GM23248 (cell line): ENCODE data around the gene FAM210B. TPM values are rescaled to one million over a fixed set of nuclear protein-coding genes. Genes with fewer than 3 reads are reported as not detected.

Experiments
- DNase-seq: peaks from one replicate; pipeline ENCODE4 v3.0.0-alpha.2; 2015
- H2AFZ ChIP-seq: fragments of 200-600 bp; sonication (generic); 2 replicates; pipeline ENCODE4 v1.6.1; 2016; ENCODE audit warnings: antibody characterized with exemption
- H3F3A ChIP-seq: fragments of 200-600 bp; sonication (generic); 2 replicates; pipeline ENCODE4 v1.6.1; 2016; ENCODE audit warnings: mild to moderate bottlenecking, antibody characterized with exemption, mixed run types; ENCODE audit not compliant: insufficient read depth
- H3K27ac ChIP-seq: fragments of 200-600 bp; sonication (generic); 2 replicates; pipeline ENCODE4 v1.5.1; 2016; ENCODE audit warnings: mild to moderate bottlenecking
- H3K27me3 ChIP-seq: fragments of 200-600 bp; sonication (generic); replicated peaks from 2 replicates; pipeline ENCODE4 v1.6.1; 2016; ENCODE audit warnings: mild to moderate bottlenecking; ENCODE audit not compliant: insufficient read depth
- H3K36me3 ChIP-seq: fragments of 200-600 bp; sonication (generic); 2 replicates; pipeline ENCODE4 v1.6.1; 2016; ENCODE audit warnings: low read depth, mild to moderate bottlenecking
- H3K4me1 ChIP-seq: fragments of 200-600 bp; sonication (generic); 2 replicates; pipeline ENCODE4 v1.6.1; 2016; ENCODE audit warnings: mild to moderate bottlenecking; ENCODE audit not compliant: insufficient read depth
- H3K4me2 ChIP-seq: fragments of 200-600 bp; sonication (generic); one replicate; pipeline ENCODE4 v1.6.1; 2016; ENCODE audit warnings: mild to moderate bottlenecking; ENCODE audit not compliant: unreplicated experiment
- H3K4me3 ChIP-seq: fragments of 200-600 bp; sonication (generic); 2 replicates; pipeline ENCODE4 v1.5.1; 2016; ENCODE audit warnings: mild to moderate bottlenecking
- H3K79me2 ChIP-seq: fragments of 200-600 bp; sonication (generic); 2 replicates; pipeline ENCODE4 v1.6.1; 2016; ENCODE audit warnings: mild to moderate bottlenecking; ENCODE audit not compliant: insufficient read depth
- H3K9ac ChIP-seq: fragments of 200-600 bp; sonication (generic); 2 replicates; pipeline ENCODE4 v1.6.1; 2016; ENCODE audit warnings: mild to moderate bottlenecking
- H3K9me2 ChIP-seq: fragments of 200-600 bp; sonication (generic); 2 replicates; pipeline ENCODE4 v1.6.1; 2016; ENCODE audit warnings: mixed run types, mild to moderate bottlenecking, moderate library complexity; ENCODE audit not compliant: insufficient read depth
- H3K9me3 ChIP-seq: fragments of 200-600 bp; sonication (generic); one replicate; pipeline ENCODE4 v1.6.1; 2017; ENCODE audit warnings: low read depth
- H4K20me1 ChIP-seq: fragments of 200-600 bp; sonication (generic); 2 replicates; pipeline ENCODE4 v1.6.0; 2016; ENCODE audit not compliant: insufficient read depth
- EZH2 ChIP-seq: fragments of 200-600 bp; sonication (generic); IDR thresholded peaks from 2 replicates; pipeline ENCODE4 v1.6.1; 2018; ENCODE audit warnings: antibody characterized with exemption, mild to moderate bottlenecking; ENCODE audit not compliant: insufficient read depth, poor library complexity, severe bottlenecking
- EZH2phosphoT487 ChIP-seq: fragments of 200-600 bp; sonication (generic); IDR thresholded peaks from 2 replicates; pipeline ENCODE4 v1.6.1; 2018; ENCODE audit warnings: antibody characterized with exemption, moderate library complexity, mild to moderate bottlenecking, low read depth; ENCODE audit not compliant: insufficient read depth
- WGBS, 2 experiments: methylation state at CpG; one replicate each; pipeline ENCODE4 v1.1.6; 2015 to 2017; ENCODE audit warnings: low lambda C conversion rate in 2 of 2, low coverage in 1 of 2; ENCODE audit errors: missing lambda C conversion rate in 2 of 2; 5-methylcytosine and 5-hydroxymethylcytosine counted together
- in situ Hi-C: fragments of 300-500 bp; cut with MboI; formaldehyde crosslinking; loops from 2 replicates; pipeline ENCODE4 v1.15.0; 2020
- polyA plus RNA-seq: library from polyadenylated mRNA; unstranded; fragments of >200 nt; fragmentation: Nextera tagmentation; extraction: Ambion mirVana; gene quantifications from 2 replicates; pipeline ENCODE4 v1.2.1, GENCODE V29; 2016
- total RNA-seq: library from RNA; depleted of rRNA; stranded (reverse); fragments of >200 nt; shearing (Covaris generic); gene quantifications from 2 replicates; pipeline ENCODE4 v1.2.3, GENCODE V29; 2014

The FAM210B gene
- total and polyA plus RNA-seq, 2 experiments from 2014 or later: 91.0 to 95.7 TPM

GRCh38 chr20:56368351-56369134, 9.8 kb downstream of the FAM210B start:
- Histone ChIP-seq H4K20me1 (no peaks in the 10 kb centered on the region), H3K9ac (no peak overlapping the region), H3K4me1 (peaks cover 2% of the 10 kb centered on the region; the same call in 1 of the 2 replicates), H3K36me3 (peaks cover 58% of the 10 kb centered on the region), H3K9me2 (no peaks in the 10 kb centered on the region), H2AFZ (no peak overlapping the region), H3K27me3 (no peaks in the 10 kb centered on the region), H3K9me3 (no peaks in the 10 kb centered on the region), H3K4me2 (no peak overlapping the region), H3K79me2 (peaks cover 43% of the 10 kb centered on the region), H3F3A (peaks cover 83% of the 10 kb centered on the region), H3K27ac (no peak overlapping the region), H3K4me3 (no peak overlapping the region)
- WGBS, 2 experiments: 76 to 79% methylated on average over 6 of the region's 6 CpGs
- in situ Hi-C loops: no loop called here
- no peak for DNase-seq
- no peak for TF ChIP-seq EZH2phosphoT487
- no peak for TF ChIP-seq EZH2

GRCh38 chr20:56369179-56369578, 10.4 kb downstream of the FAM210B start:
- no peaks in the 10 kb centered on the region for H3K9me2 ChIP-seq
- no peaks in the 10 kb centered on the region for H3K27me3 ChIP-seq
- peaks cover 39% of the 10 kb centered on the region for H3K79me2 ChIP-seq
- H3K4me1 ChIP-seq: peaks cover 6% of the 10 kb centered on the region
- no peak overlapping the region for H3K4me3 ChIP-seq
- peaks cover 82% of the 10 kb centered on the region for H3F3A ChIP-seq
- no peak overlapping the region for H3K4me2 ChIP-seq
- no peaks in the 10 kb centered on the region for H3K9me3 ChIP-seq
- 96 to 100% methylated on average over 4 of the region's 4 CpGs for WGBS, 2 experiments
- peaks cover 59% of the 10 kb centered on the region for H3K36me3 ChIP-seq
- no peak overlapping the region for H3K9ac ChIP-seq
- in situ Hi-C loops: no loop called here
- no peak overlapping the region for H2AFZ ChIP-seq
- H4K20me1 ChIP-seq: no peaks in the 10 kb centered on the region
- H3K27ac ChIP-seq: no peak overlapping the region
- no peak for DNase-seq
- TF ChIP-seq EZH2phosphoT487 (no peak), EZH2 (no peak)

- WGBS, 2 experiments: 88% methylated on average over 11 of the region's 11 CpGs
- Histone ChIP-seq H3K4me3 (no peak overlapping the region), H2AFZ (no peak overlapping the region), H4K20me1 (no peaks in the 10 kb centered on the region; the same call in 1 of the 2 replicates), H3K9me2 (no peaks in the 10 kb centered on the region), H3F3A (peaks cover 92% of the 10 kb centered on the region), H3K9ac (no peak overlapping the region), H3K27me3 (no peaks in the 10 kb centered on the region), H3K79me2 (peaks cover 58% of the 10 kb centered on the region), H3K9me3 (no peaks in the 10 kb centered on the region), H3K27ac (no peak overlapping the region), H3K36me3 (peaks cover 54% of the 10 kb centered on the region), H3K4me1 (peaks cover 9% of the 10 kb centered on the region), H3K4me2 (no peak overlapping the region)
- no peak for DNase-seq
- TF ChIP-seq EZH2phosphoT487: no peak
- no peak for TF ChIP-seq EZH2
- in situ Hi-C loops: no loop called here
Measured at GRCh38 chr20:56371977-56372376, 13.2 kb downstream of the FAM210B start.

- Histone ChIP-seq H4K20me1 (no peaks in the 10 kb centered on the region; the same call in 1 of the 2 replicates), H3K9me2 (no peaks in the 10 kb centered on the region), H3K79me2 (peaks cover 66% of the 10 kb centered on the region), H3K36me3 (peaks cover 45% of the 10 kb centered on the region), H3K9me3 (no peaks in the 10 kb centered on the region), H3K27ac (no peak overlapping the region), H3F3A (peaks cover 84% of the 10 kb centered on the region), H3K9ac (no peak overlapping the region), H3K4me3 (no peak overlapping the region), H3K27me3 (no peaks in the 10 kb centered on the region), H3K4me2 (no peak overlapping the region), H2AFZ (no peak overlapping the region), H3K4me1 (peaks cover 9% of the 10 kb centered on the region)
- in situ Hi-C loops: no loop called here
- TF ChIP-seq EZH2phosphoT487 (no peak), EZH2 (no peak)
- no peak for DNase-seq
- 31 to 53% methylated on average over 1 of the region's 1 CpG for WGBS, 2 experiments
Measured at GRCh38 chr20:56372850-56373249, 14.1 kb downstream of the FAM210B start.
